BJ (cell line): ENCODE data around the gene SEC23IP. TPM values are rescaled to one million over a fixed set of nuclear protein-coding genes. Genes with fewer than 3 reads are reported as not detected.

Experiments
- CTCF ChIA-PET: fragments of 350-600 bp; formaldehyde crosslinking; extraction: SDS; loops from one replicate; lab custom pipeline; 2021; ENCODE audit warnings: antibody characterized with exemption, inconsistent platforms; lab: Yijun Ruan, JAX
- POLR2A ChIA-PET: fragments of 300-600 bp; sonication (Branson Sonifier 250); formaldehyde crosslinking; extraction: SDS; loops from one replicate; lab custom pipeline; 2021; ENCODE audit warnings: antibody characterized with exemption; lab: Charles Lee
- DNase-seq: peaks from one replicate; pipeline ENCODE4 v3.0.0-alpha.2; 2011; ENCODE audit warnings: low read depth
- H3K27me3 ChIP-seq: 2 replicates; pipeline ENCODE4 v1.6.0; 2011; ENCODE audit warnings: low read length; ENCODE audit not compliant: control insufficient read depth, insufficient read depth
- H3K36me3 ChIP-seq: 2 replicates; pipeline ENCODE4 v1.5.1; 2011; ENCODE audit warnings: low read length; ENCODE audit not compliant: control insufficient read depth, insufficient read depth
- H3K4me3 ChIP-seq: 2 replicates; pipeline ENCODE4 v1.5.1; 2011; ENCODE audit warnings: low read depth, mild to moderate bottlenecking, control low read depth, low read length
- CTCF ChIP-seq: IDR thresholded peaks from 2 replicates; pipeline ENCODE4 v1.5.1; 2011; ENCODE audit warnings: low read depth, mild to moderate bottlenecking, control low read depth, inconsistent platforms, low read length, moderate library complexity; ENCODE audit not compliant: insufficient read depth
- polyA plus RNA-seq: library from polyadenylated mRNA; depleted of rRNA; stranded (reverse); fragments of >200 nt; gene quantifications from 2 replicates; pipeline ENCODE4 v1.2.3, GENCODE V29; 2011

The SEC23IP gene
- polyA plus RNA-seq, 1 experiment, result 42.2 TPM

- H3K27me3 ChIP-seq, result no peaks in the 10 kb centered on the region
- no peak for DNase-seq
- peaks cover 5% of the 10 kb centered on the region; the same call in 1 of the 2 replicates for H3K36me3 ChIP-seq
- no peak overlapping the region for H3K4me3 ChIP-seq
- no peak for TF ChIP-seq CTCF
- POLR2A ChIA-PET, result no interaction called here
- CTCF ChIA-PET, result interaction anchor here (0.8 to 2.2 kb wide), 4 partner anchors 9 to 101 kb away, joined by 3 to 15 read pairs (median 4); no protein-coding TSS in a partner anchor
Measured at GRCh38 chr10:119852277-119852676, 40.3 kb upstream of the SEC23IP start.

GRCh38 chr10:119852822-119853221 lies 39.7 kb upstream of the SEC23IP start:
- TF ChIP-seq CTCF, result no peak
- POLR2A ChIA-PET, result no interaction called here
- Histone ChIP-seq H3K4me3 (no peak overlapping the region), H3K27me3 (no peaks in the 10 kb centered on the region), H3K36me3 (peaks cover 5% of the 10 kb centered on the region; the same call in 1 of the 2 replicates)
- no peak for DNase-seq
- CTCF ChIA-PET, result interaction anchor here (1.3 to 2.2 kb wide), 3 partner anchors 8 to 102 kb away, joined by 4 to 15 read pairs (median 4); no protein-coding TSS in a partner anchor

DNA sequence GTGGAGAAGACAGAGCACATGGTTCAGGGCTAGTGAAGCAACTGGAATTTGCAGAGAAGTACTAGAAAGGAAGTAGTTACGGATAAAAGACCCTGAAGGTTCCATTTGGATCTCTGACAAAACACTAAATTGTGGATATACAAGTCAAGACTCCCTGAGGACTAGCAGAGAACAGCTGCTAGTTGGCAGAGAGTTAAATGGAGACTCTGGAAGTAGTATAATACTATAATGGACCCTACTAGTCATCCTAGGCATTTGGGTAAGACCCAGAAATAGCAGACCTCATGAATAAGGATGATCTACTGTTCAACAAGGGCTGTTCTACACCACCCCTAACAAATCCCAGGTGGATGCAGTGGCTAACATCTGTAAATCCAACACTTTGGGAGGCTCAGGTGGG lies 39.0 kb upstream of the SEC23IP start:
- ChIA-PET CTCF (interaction anchor here (1.2 to 2.2 kb wide), 2 partner anchors 83 to 103 kb away, joined by 3 to 15 read pairs; no protein-coding TSS in a partner anchor), POLR2A (no interaction called here)
- H3K4me3 ChIP-seq, result no peak overlapping the region
- peaks cover 5% of the 10 kb centered on the region; the same call in 1 of the 2 replicates for H3K36me3 ChIP-seq
- DNase-seq, result no peak
- TF ChIP-seq CTCF, result no peak
- no peaks in the 10 kb centered on the region for H3K27me3 ChIP-seq

DNA sequence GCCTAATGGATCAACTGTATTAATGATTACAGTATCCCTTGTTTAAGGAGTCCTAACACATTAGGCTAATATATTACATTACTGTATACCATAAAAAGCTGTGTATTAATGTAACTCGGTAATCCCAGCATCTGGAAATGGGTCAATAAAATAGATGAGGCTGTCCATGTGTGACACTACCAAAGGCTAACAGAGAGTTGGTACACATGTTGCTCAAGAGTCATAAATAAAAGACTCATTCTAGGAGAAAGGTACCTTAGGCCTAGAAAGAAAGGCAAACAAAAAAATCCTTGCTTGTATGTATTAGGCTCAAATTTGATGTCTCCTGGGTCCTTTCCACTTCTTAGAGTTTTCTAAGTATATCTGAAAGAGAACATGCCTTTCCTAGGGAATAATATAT lies 34.5 kb upstream of the SEC23IP start:
- TF ChIP-seq CTCF, result no peak
- Histone ChIP-seq H3K4me3 (no peak overlapping the region), H3K36me3 (peaks cover 1% of the 10 kb centered on the region; the same call in 1 of the 2 replicates), H3K27me3 (no peaks in the 10 kb centered on the region)
- ChIA-PET CTCF (interaction anchor here (0.9 to 11.0 kb wide), 6 partner anchors 9 to 172 kb away, joined by 3 to 186 read pairs (median 7); no protein-coding TSS in a partner anchor), POLR2A (no interaction called here)
- no peak for DNase-seq

DNA sequence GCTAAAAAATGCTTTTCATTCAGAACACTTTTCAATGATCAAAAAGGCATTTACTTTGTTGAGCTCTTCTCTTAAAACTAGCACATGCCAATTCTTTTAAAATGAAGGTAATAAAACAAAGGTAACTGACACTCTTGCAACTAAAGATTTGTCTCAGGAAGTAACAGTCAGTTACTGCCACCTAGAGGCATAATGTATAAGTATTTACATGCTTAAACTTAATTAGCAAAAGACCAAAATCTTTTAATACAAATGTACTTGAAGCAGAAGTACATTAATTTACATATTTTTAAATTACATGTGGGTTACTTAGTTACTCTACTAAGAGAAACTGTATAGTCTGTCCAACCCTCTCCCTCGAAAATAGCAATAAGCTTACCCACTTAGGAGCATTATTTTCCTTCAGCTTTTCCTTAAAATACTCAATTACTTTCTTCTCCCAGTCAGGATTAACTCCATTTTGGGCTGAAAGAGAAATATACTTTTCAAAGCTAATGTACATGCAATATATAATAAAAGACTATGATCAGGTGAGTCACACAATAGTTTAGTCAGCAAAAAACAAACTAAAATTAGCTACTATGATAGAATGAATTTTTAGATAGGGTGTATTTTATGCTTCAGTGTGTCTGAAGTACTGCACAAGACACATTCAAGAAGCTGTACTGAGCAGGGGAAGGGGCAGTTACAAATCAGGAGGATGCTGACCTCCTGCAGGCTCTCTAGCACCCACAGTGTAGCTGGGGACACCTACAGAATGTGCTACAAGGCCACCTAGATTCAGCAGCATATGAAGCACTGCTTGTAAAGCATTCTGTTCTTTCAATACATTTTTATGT lies 32.9 kb upstream of the SEC23IP start:
- Histone ChIP-seq H3K4me3 (no peak overlapping the region), H3K27me3 (no peaks in the 10 kb centered on the region), H3K36me3 (no peaks in the 10 kb centered on the region; the same call in 1 of the 2 replicates)
- no peak for DNase-seq
- TF ChIP-seq CTCF, result peak; percentile 47
- POLR2A ChIA-PET, result interaction anchor here (0.8 kb wide), 1 partner anchor 12 kb away, joined by 3 read pairs; no protein-coding TSS in a partner anchor
- CTCF ChIA-PET, result interaction anchor here (0.5 to 11.0 kb wide), 32 partner anchors 8 to 251 kb away, joined by 3 to 186 read pairs (median 3); no protein-coding TSS in a partner anchor
